ENCODE measurements around the gene IGF1. TPM values are rescaled to one million over a fixed set of nuclear protein-coding genes. Genes with fewer than 3 reads are reported as not detected.

The IGF1 gene
- total RNA-seq, 1 donor from 2014 or later, result 0.06 TPM

DNA sequence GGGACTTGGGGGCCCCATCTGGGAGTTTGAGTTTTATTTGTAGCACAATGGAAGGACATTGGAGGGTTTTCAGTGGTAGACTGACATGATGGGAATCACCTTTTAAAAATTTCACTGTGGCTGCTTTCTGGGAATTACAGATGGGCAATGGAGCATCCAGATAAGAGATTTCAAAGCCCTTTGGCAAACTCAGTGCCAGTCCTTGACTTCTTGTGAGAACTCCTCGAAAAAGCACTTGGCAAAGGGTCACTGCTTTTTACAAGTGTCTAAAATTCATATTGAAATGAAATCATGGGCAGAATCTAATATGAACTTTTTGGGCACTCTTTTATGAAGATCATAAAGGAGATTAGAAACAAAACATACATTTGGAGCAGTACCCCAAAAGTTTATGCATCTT, 34.3 kb upstream of the IGF1 start:
- DNase-seq (ENCODE audit: low read depth), result no peak
- TF ChIP-seq, protein P1, sequence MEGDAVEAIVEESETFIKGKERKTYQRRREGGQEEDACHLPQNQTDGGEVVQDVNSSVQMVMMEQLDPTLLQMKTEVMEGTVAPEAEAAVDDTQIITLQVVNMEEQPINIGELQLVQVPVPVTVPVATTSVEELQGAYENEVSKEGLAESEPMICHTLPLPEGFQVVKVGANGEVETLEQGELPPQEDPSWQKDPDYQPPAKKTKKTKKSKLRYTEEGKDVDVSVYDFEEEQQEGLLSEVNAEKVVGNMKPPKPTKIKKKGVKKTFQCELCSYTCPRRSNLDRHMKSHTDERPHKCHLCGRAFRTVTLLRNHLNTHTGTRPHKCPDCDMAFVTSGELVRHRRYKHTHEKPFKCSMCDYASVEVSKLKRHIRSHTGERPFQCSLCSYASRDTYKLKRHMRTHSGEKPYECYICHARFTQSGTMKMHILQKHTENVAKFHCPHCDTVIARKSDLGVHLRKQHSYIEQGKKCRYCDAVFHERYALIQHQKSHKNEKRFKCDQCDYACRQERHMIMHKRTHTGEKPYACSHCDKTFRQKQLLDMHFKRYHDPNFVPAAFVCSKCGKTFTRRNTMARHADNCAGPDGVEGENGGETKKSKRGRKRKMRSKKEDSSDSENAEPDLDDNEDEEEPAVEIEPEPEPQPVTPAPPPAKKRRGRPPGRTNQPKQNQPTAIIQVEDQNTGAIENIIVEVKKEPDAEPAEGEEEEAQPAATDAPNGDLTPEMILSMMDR (conservative IDR thresholded peaks at IDR 0.05; ENCODE audit: low read depth, low read length), result no peak
- H3K4me3 ChIP-seq (ENCODE audit: low read depth, low read length), result no peak overlapping the region

DNA sequence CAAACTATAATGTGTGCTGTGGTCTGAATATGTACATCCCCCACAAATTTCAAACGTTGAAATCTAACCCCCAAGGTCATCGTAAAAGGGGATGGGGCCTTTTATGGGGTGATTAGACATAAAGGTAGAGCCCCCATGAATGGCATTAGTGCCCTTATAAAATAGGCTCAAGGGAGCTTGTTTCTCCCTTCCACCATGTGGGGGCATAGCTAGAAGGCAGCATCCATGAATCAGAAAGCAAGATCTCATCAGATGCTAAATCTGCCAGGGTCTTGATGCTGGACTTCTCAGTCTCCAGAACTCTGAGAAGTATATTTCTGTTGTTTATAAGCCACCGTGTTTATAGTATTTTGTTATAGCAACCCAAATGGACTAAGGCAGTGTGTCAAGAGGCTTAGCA, 33.4 kb upstream of the IGF1 start:
- DNase-seq (ENCODE audit: low read depth), result no peak
- TF ChIP-seq, protein P1 (conservative IDR thresholded peaks at IDR 0.05; ENCODE audit: low read depth, low read length), result peak; percentile 28
- H3K4me3 ChIP-seq (ENCODE audit: low read depth, low read length), result no peak overlapping the region

GRCh38 chr12:102513272-102513671, 32.9 kb upstream of the IGF1 start:
- TF ChIP-seq, protein P1 (conservative IDR thresholded peaks at IDR 0.05; ENCODE audit: low read depth, low read length), result no peak
- DNase-seq (ENCODE audit: low read depth), result no peak
- H3K4me3 ChIP-seq (ENCODE audit: low read depth, low read length), result no peak overlapping the region

DNA sequence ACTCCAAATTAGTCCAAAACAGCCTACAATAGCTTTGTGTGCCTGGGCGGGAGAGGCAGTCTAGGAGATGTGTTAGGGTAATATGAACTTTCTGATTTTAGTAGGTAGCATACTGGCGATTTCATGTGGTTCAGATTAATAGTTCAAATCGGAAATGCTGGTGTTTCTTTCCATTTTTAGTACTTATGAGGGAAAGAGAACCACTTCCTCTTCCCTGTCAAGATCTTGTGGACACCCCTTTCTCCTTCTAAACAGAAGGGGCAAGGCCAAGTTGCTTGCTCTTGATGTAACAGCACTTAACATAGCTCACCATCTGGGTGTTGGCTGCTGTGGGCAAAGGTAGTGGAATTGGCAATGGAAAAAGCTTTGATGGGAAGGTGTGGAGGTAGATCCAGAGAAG, 32.2 kb upstream of the IGF1 start:
- H3K4me3 ChIP-seq (ENCODE audit: low read depth, low read length), result no peak overlapping the region
- DNase-seq (ENCODE audit: low read depth), result no peak
- TF ChIP-seq, protein P1 (conservative IDR thresholded peaks at IDR 0.05; ENCODE audit: low read depth, low read length), result no peak

GRCh38 chr12:102511575-102511974, 31.2 kb upstream of the IGF1 start:
- H3K4me3 ChIP-seq (ENCODE audit: low read depth, low read length), result no peak overlapping the region
- no peak for DNase-seq (ENCODE audit: low read depth)
- TF ChIP-seq, protein P1 (conservative IDR thresholded peaks at IDR 0.05; ENCODE audit: low read depth, low read length), result no peak

- H3K4me3 ChIP-seq (ENCODE audit: low read depth, low read length), result no peak overlapping the region
- TF ChIP-seq, protein P1 (conservative IDR thresholded peaks at IDR 0.05; ENCODE audit: low read depth, low read length), result no peak
- DNase-seq (ENCODE audit: low read depth), result peak; percentile 37
Measured at GRCh38 chr12:102510463-102510862, 30.1 kb upstream of the IGF1 start.

GRCh38 chr12:102510031-102510430, 29.7 kb upstream of the IGF1 start:
- TF ChIP-seq, protein P1 (conservative IDR thresholded peaks at IDR 0.05; ENCODE audit: low read depth, low read length), result no peak
- no peak overlapping the region for H3K4me3 ChIP-seq (ENCODE audit: low read depth, low read length)
- DNase-seq (ENCODE audit: low read depth), result no peak

All from epithelial cell of proximal tubule (primary cell).